Measurements from ENCODE around the gene GKN1. TPM values are rescaled to one million over a fixed set of nuclear protein-coding genes. Genes with fewer than 3 reads are reported as not detected.

GKN1 gene
- polyA plus RNA-seq, 12 donors: 0.21 to 0.23 (median 0.21) TPM; not detected in 9

DNA sequence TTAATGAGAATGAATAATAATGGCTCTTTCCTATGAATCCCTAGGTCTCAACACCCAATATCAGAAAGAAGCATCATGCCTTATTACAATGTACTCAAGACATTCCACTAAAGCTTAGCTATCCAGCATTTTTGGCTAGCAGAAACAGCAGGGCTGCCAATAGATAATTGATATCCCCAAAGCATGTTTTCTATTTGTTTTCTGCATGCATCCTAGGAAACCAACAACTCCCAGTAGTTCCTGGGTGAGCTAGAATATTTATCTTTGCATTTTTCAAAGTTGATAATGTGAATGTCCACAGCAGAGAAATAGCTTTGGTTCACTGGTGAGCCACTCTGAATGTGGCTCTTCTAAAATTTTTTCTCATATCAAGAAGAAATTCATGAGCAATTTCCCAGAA lies 32.7 kb downstream of the GKN1 start:
- DNase-seq: peak; percentile 83

DNA sequence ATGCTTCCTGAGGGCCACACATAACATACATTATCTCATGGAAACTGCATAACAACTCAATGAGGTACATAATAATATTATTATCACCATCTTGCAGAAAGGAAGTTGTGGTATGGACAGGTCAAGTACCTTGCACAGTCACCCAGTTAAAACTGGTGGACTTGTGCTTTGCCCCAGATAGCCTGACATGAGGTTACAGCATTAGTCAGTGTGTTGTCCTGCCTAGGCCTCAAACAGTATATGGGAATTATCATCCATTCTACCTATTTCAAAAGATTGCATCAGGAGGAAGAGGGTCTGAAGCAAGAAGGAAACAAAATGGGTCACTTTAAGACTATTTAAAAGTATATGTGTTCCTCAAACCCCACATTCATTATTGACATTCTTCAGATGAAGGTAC lies 33.2 kb downstream of the GKN1 start:
- DNase-seq: no peak

DNA sequence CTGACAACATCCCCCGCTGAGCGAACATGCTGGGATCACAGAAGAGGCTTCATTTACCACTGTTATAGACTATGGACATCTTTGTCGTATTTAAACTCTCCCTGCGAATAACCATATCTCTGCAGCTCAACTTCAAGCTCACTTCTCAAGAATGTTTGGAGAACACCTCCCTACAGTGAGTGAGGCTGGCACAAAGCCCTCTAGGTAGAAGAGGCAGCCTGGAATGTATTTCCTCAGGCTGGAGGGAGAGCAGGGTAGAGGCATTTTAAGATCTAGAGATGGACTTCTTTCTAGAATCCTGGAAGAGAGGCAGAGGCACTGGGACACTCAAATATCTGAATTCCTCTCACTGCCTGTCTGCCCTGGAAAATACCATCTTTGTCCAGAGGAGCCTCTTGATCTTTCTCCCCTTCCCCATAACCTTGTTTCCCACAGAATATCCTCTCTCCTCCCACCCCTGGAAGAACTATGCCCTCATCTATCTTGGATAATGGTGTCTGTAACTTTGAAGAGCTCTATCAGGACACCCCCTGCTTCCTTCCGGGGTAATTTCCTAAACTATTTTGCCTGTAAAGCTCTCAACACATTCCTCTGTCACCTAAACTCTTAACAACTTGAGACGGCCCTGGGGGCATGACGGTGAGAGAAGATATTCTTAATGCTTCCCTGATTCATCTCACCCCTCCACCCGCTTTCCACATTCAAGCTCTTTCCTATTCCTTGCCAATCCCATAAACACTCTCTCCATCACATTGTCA lies 36.2 kb downstream of the GKN1 start:
- DNase-seq: no peak

- no peak for DNase-seq
Measured at GRCh38 chr2:69011611-69012157, 37.2 kb downstream of the GKN1 start.

DNA sequence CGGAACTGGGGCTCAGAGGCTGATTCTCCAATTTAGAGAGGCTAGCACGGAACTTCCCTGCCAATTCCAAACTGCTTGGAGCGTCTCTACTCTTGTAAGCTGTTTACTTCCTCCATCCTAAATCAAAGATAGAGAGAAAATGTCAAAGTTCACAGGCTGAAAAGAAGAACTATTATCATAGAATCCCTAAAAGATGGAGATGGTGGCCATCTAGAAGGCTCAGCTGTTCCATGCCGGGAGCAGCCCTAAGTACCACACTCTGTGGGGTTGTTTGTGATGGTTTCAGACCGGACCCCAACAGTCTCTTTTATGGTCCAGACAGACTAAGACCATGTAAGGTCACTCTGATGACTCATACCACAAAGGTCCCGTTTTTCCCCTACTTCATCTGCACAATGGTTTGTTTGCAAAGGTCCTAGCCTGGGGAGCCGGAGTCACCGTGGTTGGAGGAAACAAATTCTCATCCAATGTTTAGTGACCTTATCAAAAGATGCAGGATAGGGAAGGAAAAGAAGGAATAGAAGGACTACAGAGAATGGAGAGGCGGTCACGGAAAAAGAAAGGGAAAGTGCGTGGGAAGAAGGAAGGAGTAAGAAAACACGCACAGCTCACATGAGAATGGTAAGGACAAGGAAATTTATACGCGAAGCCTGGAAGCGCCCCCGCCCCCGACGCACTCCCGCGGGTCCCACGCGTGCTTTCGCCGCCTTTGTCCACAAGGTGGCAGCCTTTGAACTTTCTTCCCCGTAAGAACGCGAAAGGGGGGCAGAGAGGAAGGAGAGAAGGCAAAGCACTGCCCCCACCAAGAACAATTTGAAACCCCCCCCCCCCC lies 38.1 kb downstream of the GKN1 start:
- peak; percentile 91 for DNase-seq

DNA sequence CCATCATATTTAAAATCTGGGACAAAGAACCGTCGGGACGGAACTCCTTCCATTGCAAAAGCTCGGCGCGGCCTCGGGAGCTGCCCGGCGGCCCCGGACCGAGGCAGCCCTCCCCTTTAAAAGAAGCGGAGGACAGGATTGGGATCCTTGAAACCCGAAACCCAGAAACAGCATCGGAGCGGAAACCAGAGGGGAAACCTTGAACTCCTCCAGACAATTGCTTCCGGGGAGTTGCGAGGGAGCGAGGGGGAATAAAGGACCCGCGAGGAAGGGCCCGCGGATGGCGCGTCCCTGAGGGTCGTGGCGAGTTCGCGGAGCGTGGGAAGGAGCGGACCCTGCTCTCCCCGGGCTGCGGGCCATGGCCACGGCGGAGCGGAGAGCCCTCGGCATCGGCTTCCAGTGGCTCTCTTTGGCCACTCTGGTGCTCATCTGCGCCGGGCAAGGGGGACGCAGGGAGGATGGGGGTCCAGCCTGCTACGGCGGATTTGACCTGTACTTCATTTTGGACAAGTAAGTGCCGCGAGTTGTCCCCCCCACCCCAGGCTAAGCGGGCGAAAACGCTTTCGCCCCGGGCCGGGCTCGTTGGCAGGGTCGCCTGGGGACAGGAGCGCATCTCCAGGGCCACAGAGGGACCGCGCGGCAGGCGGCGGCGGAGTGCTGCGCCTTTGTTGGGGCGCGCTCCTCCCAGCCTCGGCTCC lies 38.9 kb downstream of the GKN1 start, which contains the start of gene ANTXR1:
Gene ANTXR1 (plus strand): TSS at position 38 of the 698 bp plus-strand sequence. CDS start 321 bp downstream, at position 359.
- DNase-seq: peak; percentile 86

GRCh38 chr2:69013840-69014821 lies 39.7 kb downstream of the GKN1 start:
- peak; percentile 82 for DNase-seq

DNA sequence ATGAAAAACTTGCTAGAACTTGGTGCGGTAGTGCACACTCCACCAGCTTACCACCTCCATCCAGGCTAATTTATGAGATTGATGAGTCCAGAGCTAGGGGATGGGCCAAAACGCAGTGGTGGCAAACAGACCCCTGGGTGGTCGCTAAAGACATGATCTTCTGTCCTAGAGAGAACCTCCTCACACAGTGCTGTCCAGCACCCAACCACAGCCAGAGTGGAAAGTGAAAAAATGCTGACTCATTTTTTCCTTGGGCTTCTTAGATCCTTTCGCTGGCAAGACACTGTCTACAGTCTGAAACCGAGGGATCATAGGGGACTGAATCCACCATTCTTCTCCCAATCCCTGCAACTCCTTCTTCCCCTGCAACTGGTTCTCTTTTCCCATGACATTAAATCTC lies 42.6 kb downstream of the GKN1 start:
- peak; percentile 73 for DNase-seq

DNA sequence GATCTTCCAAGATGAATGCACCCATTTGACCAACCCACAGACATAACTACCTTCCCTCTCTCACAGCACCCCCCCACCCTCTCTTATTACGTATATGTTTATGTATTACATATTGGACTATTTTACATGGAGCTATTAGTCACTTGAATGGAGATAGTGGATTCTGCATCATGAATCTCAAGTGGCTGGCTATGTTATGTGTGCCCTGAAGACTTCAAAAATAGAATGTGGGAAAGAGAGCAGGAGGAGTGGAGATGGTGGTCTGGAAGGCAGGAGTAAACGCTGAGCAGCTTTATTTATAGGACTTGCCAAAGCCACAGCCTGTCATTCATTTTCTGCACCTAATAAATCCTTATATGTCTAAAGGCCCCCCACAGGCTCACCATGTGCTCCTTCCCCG lies 43.4 kb downstream of the GKN1 start:
- no peak for DNase-seq

GRCh38 chr2:69018678-69019095 lies 44.3 kb downstream of the GKN1 start:
- no peak for DNase-seq

- no peak for DNase-seq
Measured at GRCh38 chr2:69020496-69021426, 46.3 kb downstream of the GKN1 start.

DNA sequence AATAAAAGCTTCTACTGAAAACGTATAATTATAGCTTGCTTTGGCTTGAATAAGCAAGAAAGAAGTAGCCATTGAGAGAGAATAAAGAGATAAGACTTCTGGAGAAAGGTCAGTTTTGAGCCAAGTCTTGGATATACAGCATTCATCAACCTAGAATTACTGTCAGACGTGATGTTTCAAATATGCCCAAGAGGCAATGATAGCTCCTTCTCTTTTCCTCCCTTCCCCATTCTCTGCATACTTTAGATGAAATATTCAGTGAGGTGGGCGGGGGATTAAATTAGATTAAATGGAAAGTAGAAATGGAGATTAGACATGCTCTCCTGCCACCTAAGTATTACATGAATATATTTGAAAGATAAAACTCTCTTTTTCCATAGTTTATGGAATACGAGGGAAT lies 47.3 kb downstream of the GKN1 start:
- no peak for DNase-seq

GRCh38 chr2:69022548-69022947 lies 48.1 kb downstream of the GKN1 start:
- DNase-seq: no peak

- no peak for DNase-seq
Measured at GRCh38 chr2:69023236-69023635, 48.8 kb downstream of the GKN1 start.

DNA sequence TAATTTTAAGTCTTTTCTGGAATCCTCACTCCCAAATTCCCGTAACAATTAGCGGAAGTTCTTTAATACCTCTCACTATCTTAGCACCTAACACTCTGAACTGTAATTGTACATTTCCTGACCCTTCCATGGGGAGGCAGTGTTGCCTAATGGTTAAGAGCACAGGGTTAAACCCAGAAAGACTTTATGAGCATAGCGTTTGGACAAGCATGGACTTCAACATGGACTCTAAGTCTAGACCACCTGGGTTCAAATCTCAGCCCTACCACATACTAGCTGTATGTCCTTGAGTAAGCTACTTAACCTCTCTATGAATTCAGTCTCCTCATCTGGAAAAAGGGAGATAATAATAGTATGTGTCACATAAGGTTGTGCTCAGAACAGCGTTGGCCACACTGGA lies 51.6 kb downstream of the GKN1 start:
- DNase-seq: no peak

GRCh38 chr2:69026691-69027459 lies 52.4 kb downstream of the GKN1 start:
- no peak for DNase-seq
